Trophoblast cell (in vitro differentiated cells and primary cell): ENCODE measurements around the gene TFB1M.

Experiments used
- DNase-seq, 2 donors: peaks; one replicate each; pipeline ENCODE4 v3.0.0-alpha.2; 2016
- H2AFZ ChIP-seq: 2 replicates; pipeline ENCODE4 v1.6.1; 2013; ENCODE audit warnings: low read length, moderate library complexity, mild to moderate bottlenecking; ENCODE audit not compliant: insufficient read depth, poor library complexity
- H2AK5ac ChIP-seq: 2 replicates; pipeline ENCODE4 v1.6.1; 2013; ENCODE audit warnings: mild to moderate bottlenecking, low read length
- H2BK120ac ChIP-seq: 2 replicates; pipeline ENCODE4 v1.6.1; 2013; ENCODE audit warnings: low read length, mild to moderate bottlenecking, moderate library complexity; ENCODE audit not compliant: insufficient read depth, poor library complexity
- H2BK12ac ChIP-seq: 2 replicates; pipeline ENCODE4 v1.6.1; 2013; ENCODE audit warnings: mild to moderate bottlenecking, low read length, moderate library complexity
- H2BK5ac ChIP-seq: 2 replicates; pipeline ENCODE4 v1.6.1; 2013; ENCODE audit warnings: low read length, low read depth, moderate library complexity, mild to moderate bottlenecking; ENCODE audit not compliant: poor library complexity
- H3K14ac ChIP-seq: 2 replicates; pipeline ENCODE4 v1.6.1; 2013; ENCODE audit warnings: mild to moderate bottlenecking, low read length
- H3K18ac ChIP-seq: 2 replicates; pipeline ENCODE4 v1.6.1; 2013; ENCODE audit warnings: mild to moderate bottlenecking, low read length
- H3K23ac ChIP-seq: 2 replicates; pipeline ENCODE4 v1.6.1; 2013; ENCODE audit warnings: low read length
- H3K27ac ChIP-seq: 2 replicates; pipeline ENCODE4 v1.5.1; 2013; ENCODE audit warnings: low read depth, mild to moderate bottlenecking, inconsistent platforms, low read length, moderate library complexity
- H3K27me3 ChIP-seq: 2 replicates; pipeline ENCODE4 v1.6.1; 2013; ENCODE audit warnings: inconsistent platforms, mild to moderate bottlenecking, low read length, moderate library complexity; ENCODE audit not compliant: insufficient read depth
- H3K36me3 ChIP-seq, 2 experiments: 1 replicate in 1 of 2; 2 replicates in 1 of 2; pipeline ENCODE4 v1.6.1; 2013; ENCODE audit warnings: low read length in 2 of 2, mild to moderate bottlenecking in 2 of 2, moderate library complexity in 1 of 2; ENCODE audit not compliant: insufficient read depth in 2 of 2, control insufficient read depth in 1 of 2
- H3K4ac ChIP-seq: 2 replicates; pipeline ENCODE4 v1.6.1; 2013; ENCODE audit warnings: low read depth, mild to moderate bottlenecking, low read length, moderate library complexity
- H3K4me1 ChIP-seq, 2 experiments: 1 replicate in 1 of 2; 2 replicates in 1 of 2; pipeline ENCODE4 v1.6.1; 2013; ENCODE audit warnings: low read length in 2 of 2, mild to moderate bottlenecking in 2 of 2, moderate library complexity in 1 of 2; ENCODE audit not compliant: insufficient read depth in 2 of 2, control insufficient read depth in 1 of 2
- H3K4me2 ChIP-seq: 2 replicates; pipeline ENCODE4 v1.6.1; 2013; ENCODE audit warnings: inconsistent platforms, mild to moderate bottlenecking, low read length, moderate library complexity
- H3K4me3 ChIP-seq: 2 replicates; pipeline ENCODE4 v1.5.1; 2013; ENCODE audit warnings: mild to moderate bottlenecking, low read depth, low read length, inconsistent platforms
- H3K79me1 ChIP-seq: one replicate; pipeline ENCODE4 v1.6.1; 2013; ENCODE audit warnings: low read length
- H3K79me2 ChIP-seq: 2 replicates; pipeline ENCODE4 v1.6.1; 2013; ENCODE audit warnings: low read length, mild to moderate bottlenecking; ENCODE audit not compliant: control insufficient read depth, insufficient read depth, poor library complexity
- H3K9ac ChIP-seq: 2 replicates; pipeline ENCODE4 v1.6.1; 2013; ENCODE audit warnings: mild to moderate bottlenecking, low read length
- H3K9me3 ChIP-seq: 2 replicates; pipeline ENCODE4 v1.6.1; 2013; ENCODE audit warnings: low read depth, mild to moderate bottlenecking, control low read depth, inconsistent platforms, low read length; ENCODE audit not compliant: insufficient read depth
- H4K12ac ChIP-seq: 2 replicates; pipeline ENCODE4 v1.6.1; 2013; ENCODE audit warnings: low read depth, mild to moderate bottlenecking, low read length, moderate library complexity
- H4K8ac ChIP-seq: 2 replicates; pipeline ENCODE4 v1.6.1; 2013; ENCODE audit warnings: low read depth, mild to moderate bottlenecking, low read length, moderate library complexity
- H4K91ac ChIP-seq: one replicate; pipeline ENCODE4 v1.6.1; 2013; ENCODE audit warnings: low read depth, mild to moderate bottlenecking, low read length, moderate library complexity
- WGBS: extraction: QIAGEN DNeasy Blood & Tissue Kit; methylation state at CpG from one replicate; pipeline ENCODE4 v1.1.7; 2013; ENCODE audit warnings: missing lambda C conversion rate; ENCODE audit not compliant: insufficient read length, insufficient coverage; ENCODE audit errors: extremely low coverage; 5-methylcytosine and 5-hydroxymethylcytosine counted together

Gene TFB1M

DNA sequence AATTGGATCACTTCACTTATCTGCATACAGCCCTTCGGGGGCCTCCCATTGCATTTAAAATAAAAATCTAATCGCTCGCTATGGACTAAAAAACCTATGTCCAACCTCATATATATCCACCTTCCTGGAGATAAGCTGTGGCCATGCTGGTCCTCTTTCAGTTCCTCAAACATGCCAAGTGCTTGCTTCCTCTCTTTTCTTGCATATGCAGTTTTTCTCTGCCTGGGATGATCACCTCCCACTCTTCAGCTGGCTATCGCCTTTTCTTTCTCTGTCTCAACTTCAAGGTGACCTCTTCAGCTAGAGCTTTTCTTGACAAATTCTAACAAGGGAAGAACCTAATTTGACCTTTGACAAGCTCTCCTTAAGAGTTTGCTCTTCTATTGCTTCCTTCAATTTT, 5.6 kb upstream of the TFB1M start:
- no peak overlapping the region for H2AFZ ChIP-seq
- H2AK5ac ChIP-seq: no peak overlapping the region
- no CpG with 5 or more reads among the region's 4 CpGs for WGBS
- H3K4ac ChIP-seq: no peak overlapping the region
- no peaks in the 10 kb centered on the region for H3K79me2 ChIP-seq
- H3K14ac ChIP-seq: no peak overlapping the region
- no peaks in the 10 kb centered on the region for H3K36me3 ChIP-seq
- no peak overlapping the region for H3K23ac ChIP-seq
- H3K4me3 ChIP-seq: no peak overlapping the region
- H3K4me1 ChIP-seq: no peaks in the 10 kb centered on the region
- no peak for DNase-seq
- no peaks in the 10 kb centered on the region for H3K9me3 ChIP-seq
- H2BK120ac ChIP-seq: no peak overlapping the region
- no peaks in the 10 kb centered on the region for H3K27me3 ChIP-seq
- no peak overlapping the region for H3K18ac ChIP-seq
- H2BK5ac ChIP-seq: no peak overlapping the region
- H2BK12ac ChIP-seq: no peak overlapping the region
- no peak overlapping the region for H4K12ac ChIP-seq
- H3K4me2 ChIP-seq: no peak overlapping the region
- H3K27ac ChIP-seq: no peak overlapping the region
- H3K79me1 ChIP-seq: no peaks in the 10 kb centered on the region
- H4K8ac ChIP-seq: no peak overlapping the region
- no peak overlapping the region for H3K9ac ChIP-seq
- H4K91ac ChIP-seq: no peak overlapping the region

DNA sequence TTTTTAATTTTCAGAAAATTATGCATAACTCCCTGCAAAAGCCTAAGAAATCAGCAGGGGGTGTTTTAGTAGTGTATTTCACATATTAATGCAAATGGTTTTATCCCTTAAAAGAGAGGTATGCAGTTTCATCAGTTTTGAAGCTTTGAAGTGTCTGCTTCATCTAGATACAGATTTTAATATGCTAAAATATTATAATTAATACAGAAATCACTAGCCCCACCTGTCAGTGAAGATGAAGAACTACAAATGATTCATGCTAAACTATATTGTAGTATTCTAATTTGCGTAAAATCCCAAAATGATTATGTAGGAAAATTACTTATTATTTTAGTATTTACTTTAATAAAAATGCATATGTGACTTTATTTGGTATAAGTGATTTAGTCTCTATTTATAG, 2.9 kb upstream of the TFB1M start:
- Histone ChIP-seq H2BK12ac (no peak overlapping the region), H3K79me2 (peaks cover 4% of the 10 kb centered on the region), H3K14ac (no peak overlapping the region), H3K27me3 (no peaks in the 10 kb centered on the region), H4K91ac (no peak overlapping the region), H3K4me1 (no peaks in the 10 kb centered on the region), H3K23ac (no peak overlapping the region), H3K4me3 (no peak overlapping the region), H3K36me3 (no peaks in the 10 kb centered on the region), H4K8ac (no peak overlapping the region), H4K12ac (no peak overlapping the region), H3K79me1 (peaks cover 3% of the 10 kb centered on the region), H2BK5ac (no peak overlapping the region), H3K4me2 (no peak overlapping the region), H2AFZ (no peak overlapping the region), H2AK5ac (no peak overlapping the region), H3K27ac (no peak overlapping the region), H3K9me3 (no peaks in the 10 kb centered on the region), H3K9ac (no peak overlapping the region), H2BK120ac (no peak overlapping the region), H3K4ac (no peak overlapping the region), H3K18ac (no peak overlapping the region)
- DNase-seq: no peak
- WGBS: no CpG with 5 or more reads among the region's 1 CpG

DNA sequence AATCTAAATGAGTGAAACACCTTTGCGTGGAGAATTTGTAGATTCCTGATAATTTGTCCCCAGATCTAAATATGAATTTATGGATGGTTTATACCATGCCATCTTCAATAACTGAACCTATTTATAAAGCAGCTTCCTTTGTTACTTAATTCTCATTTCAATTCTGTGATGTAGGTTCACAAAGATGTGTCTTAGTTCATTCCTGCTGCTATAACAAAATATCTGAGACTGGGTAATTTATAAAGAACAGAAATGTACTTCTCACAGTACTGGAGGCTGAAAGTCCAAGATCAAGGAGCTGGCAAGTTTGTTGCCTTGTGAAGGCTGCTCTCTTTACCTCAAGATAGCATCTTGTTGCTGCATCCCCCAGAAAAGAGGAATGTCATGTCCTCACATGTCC, 2.1 kb upstream of the TFB1M start:
- no peak for DNase-seq
- Histone ChIP-seq H2BK120ac (no peak overlapping the region), H3K27ac (no peak overlapping the region), H3K18ac (no peak overlapping the region), H2AFZ (no peak overlapping the region), H3K14ac (no peak overlapping the region), H3K23ac (no peak overlapping the region), H3K79me2 (peaks cover 4% of the 10 kb centered on the region), H4K91ac (no peak overlapping the region), H3K4me2 (no peak overlapping the region), H2BK12ac (no peak overlapping the region), H3K27me3 (no peaks in the 10 kb centered on the region), H4K12ac (no peak overlapping the region), H3K9me3 (no peaks in the 10 kb centered on the region), H2AK5ac (no peak overlapping the region), H4K8ac (no peak overlapping the region), H3K9ac (no peak overlapping the region), H3K36me3 (no peaks in the 10 kb centered on the region), H3K4ac (no peak overlapping the region), H2BK5ac (no peak overlapping the region), H3K79me1 (peaks cover 3% of the 10 kb centered on the region), H3K4me1 (no peaks in the 10 kb centered on the region), H3K4me3 (no peak overlapping the region)
- no CpG with 5 or more reads among the region's 1 CpG for WGBS

DNA sequence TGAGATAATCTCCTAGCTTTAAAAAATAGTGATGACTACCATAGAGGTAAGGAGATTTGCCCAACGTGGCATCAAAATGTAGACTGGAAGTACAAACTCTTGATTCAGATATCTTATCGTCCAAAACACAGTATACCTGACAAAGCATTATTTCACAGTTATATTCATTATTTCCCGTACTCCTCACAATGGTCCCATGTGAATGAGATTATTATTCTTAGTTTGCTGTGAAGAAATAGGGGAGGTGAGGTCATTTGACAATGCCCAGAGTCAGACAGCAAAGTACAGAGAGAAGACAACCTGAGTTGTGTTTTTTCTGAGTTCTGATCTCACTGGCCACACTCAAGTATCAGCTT, 1.2 kb upstream of the TFB1M start:
- Histone ChIP-seq H2BK5ac (no peak overlapping the region), H4K91ac (no peak overlapping the region), H3K27ac (no peak overlapping the region), H2BK120ac (no peak overlapping the region), H3K4me1 (no peaks in the 10 kb centered on the region), H2AFZ (no peak overlapping the region), H3K23ac (no peak overlapping the region), H3K79me2 (peaks cover 4% of the 10 kb centered on the region), H3K18ac (no peak overlapping the region), H3K4ac (no peak overlapping the region), H4K12ac (no peak overlapping the region), H4K8ac (no peak overlapping the region), H3K4me3 (no peak overlapping the region), H2AK5ac (no peak overlapping the region), H3K9me3 (no peaks in the 10 kb centered on the region), H3K79me1 (peaks cover 3% of the 10 kb centered on the region), H3K36me3 (no peaks in the 10 kb centered on the region), H3K14ac (no peak overlapping the region), H2BK12ac (no peak overlapping the region), H3K4me2 (no peak overlapping the region), H3K27me3 (no peaks in the 10 kb centered on the region), H3K9ac (no peak overlapping the region)
- WGBS: no CpG with 5 or more reads among the region's 3 CpGs
- no peak for DNase-seq
